IMR-90 (cell line): Measurements from ENCODE around the gene EIF3I. TPM values are rescaled to one million over a fixed set of nuclear protein-coding genes. Genes with fewer than 3 reads are reported as not detected.
A peak's percentile ranks its signal among the peaks of the same experiment; 100 is the strongest.

ENCODE experiments used
- ATAC-seq: fragments of 200-7000 bp; cut with Tn5 transposase; 2 replicates; pipeline ENCODE4 v1.9.1; 2020; ENCODE audit warnings: low read depth, mild to moderate bottlenecking, moderate library complexity
- BruUV-seq: library from RNA; stranded (reverse); fragments of 400-500 nt; replicated peaks from 2 replicates; lab custom pipeline; 2021; lab: Mats Ljungman, UMichigan
- CTCF ChIA-PET: fragments of 300-600 bp; formaldehyde crosslinking; extraction: SDS; loops from one replicate; lab custom pipeline; 2021; ENCODE audit warnings: antibody characterized with exemption; lab: Yijun Ruan, JAX
- POLR2A ChIA-PET: fragments of 300-600 bp; sonication (Branson Sonifier 250); formaldehyde crosslinking; loops from one replicate; lab custom pipeline; 2022; ENCODE audit warnings: antibody characterized with exemption; ENCODE audit not compliant: unreplicated experiment; lab: Charles Lee
- DNase-seq: peaks from one replicate; pipeline ENCODE4 v3.0.0; 2013
- H2AFZ ChIP-seq: replicated peaks from 2 replicates; pipeline ENCODE3; 2013; ENCODE audit warnings: low read length, mild to moderate bottlenecking; ENCODE audit not compliant: poor library complexity
- H2AK5ac ChIP-seq: 2 replicates; pipeline ENCODE4 v1.6.1; 2013; ENCODE audit warnings: low read depth, low read length, inconsistent platforms
- H2AK9ac ChIP-seq: replicated peaks from 2 replicates; pipeline ENCODE3; 2013; ENCODE audit warnings: mild to moderate bottlenecking, low read depth, low read length, moderate library complexity; ENCODE audit not compliant: poor library complexity
- H2BK120ac ChIP-seq: 2 replicates; pipeline ENCODE4 v1.6.1; 2013; ENCODE audit warnings: low read depth, low read length, inconsistent platforms
- H2BK15ac ChIP-seq: 3 replicates; pipeline ENCODE4 v1.6.1; 2013; ENCODE audit warnings: low read depth, low read length, inconsistent platforms
- H2BK20ac ChIP-seq: 2 replicates; pipeline ENCODE4 v1.6.1; 2013; ENCODE audit warnings: low read depth, mild to moderate bottlenecking, inconsistent platforms, low read length, moderate library complexity
- H2BK5ac ChIP-seq: 2 replicates; pipeline ENCODE4 v1.6.1; 2013; ENCODE audit warnings: mild to moderate bottlenecking, low read depth, low read length, inconsistent platforms; ENCODE audit not compliant: poor library complexity, severe bottlenecking
- H3K14ac ChIP-seq: replicated peaks from 2 replicates; pipeline ENCODE4 v1.6.1; 2013; ENCODE audit warnings: low read depth, low read length, inconsistent platforms
- H3K18ac ChIP-seq: 2 replicates; pipeline ENCODE4 v1.6.1; 2013; ENCODE audit warnings: low read depth, low read length, control low read depth
- H3K23ac ChIP-seq: 2 replicates; pipeline ENCODE4 v1.6.1; 2013; ENCODE audit warnings: low read depth, low read length, inconsistent platforms
- H3K27ac ChIP-seq: 2 replicates; pipeline ENCODE4 v1.5.1; 2013; ENCODE audit warnings: mild to moderate bottlenecking, control low read depth, low read length; ENCODE audit not compliant: insufficient read depth
- H3K27me3 ChIP-seq: 2 replicates; pipeline ENCODE4 v1.6.1; 2013; ENCODE audit warnings: low read length; ENCODE audit not compliant: control insufficient read depth, insufficient read depth
- H3K36me3 ChIP-seq: 2 replicates; pipeline ENCODE4 v1.6.1; 2013; ENCODE audit warnings: low read length, mixed read lengths; ENCODE audit not compliant: control insufficient read depth, insufficient read depth
- H3K4ac ChIP-seq: 2 replicates; pipeline ENCODE4 v1.6.1; 2013; ENCODE audit warnings: low read depth, low read length, inconsistent platforms
- H3K4me1 ChIP-seq: 2 replicates; pipeline ENCODE4 v1.6.1; 2013; ENCODE audit warnings: low read length, mixed read lengths; ENCODE audit not compliant: control insufficient read depth, insufficient read depth
- H3K4me2 ChIP-seq: 2 replicates; pipeline ENCODE4 v1.6.1; 2013; ENCODE audit warnings: low read depth, mild to moderate bottlenecking, control low read depth, low read length, moderate library complexity
- H3K4me3 ChIP-seq: 2 replicates; pipeline ENCODE4 v1.5.1; 2013; ENCODE audit warnings: low read depth, mild to moderate bottlenecking, control low read depth, low read length, moderate library complexity; ENCODE audit not compliant: insufficient read depth
- H3K56ac ChIP-seq: 2 replicates; pipeline ENCODE4 v1.6.1; 2013; ENCODE audit warnings: low read length, inconsistent platforms; ENCODE audit not compliant: insufficient read depth; ENCODE audit errors: extremely low read depth
- H3K79me1 ChIP-seq, 2 experiments: 2 replicates each; pipeline ENCODE4 v1.6.1; 2013; ENCODE audit warnings: low read length in 2 of 2, inconsistent platforms in 1 of 2, low read depth in 1 of 2
- H3K9ac ChIP-seq: 2 replicates; pipeline ENCODE4 v1.6.1; 2013; ENCODE audit warnings: low read depth, low read length, control low read depth
- H3K9me1 ChIP-seq: 2 replicates; pipeline ENCODE4 v1.6.1; 2013; ENCODE audit warnings: low read length, inconsistent platforms; ENCODE audit not compliant: insufficient read depth
- H3K9me3 ChIP-seq: 2 replicates; pipeline ENCODE4 v1.6.1; 2013; ENCODE audit warnings: low read length; ENCODE audit not compliant: control insufficient read depth, insufficient read depth
- H4K20me1 ChIP-seq: 2 replicates; pipeline ENCODE4 v1.6.1; 2013; ENCODE audit warnings: low read length, inconsistent platforms; ENCODE audit not compliant: insufficient read depth
- H4K5ac ChIP-seq: 2 replicates; pipeline ENCODE4 v1.6.1; 2013; ENCODE audit warnings: mild to moderate bottlenecking, low read depth, low read length, control low read depth
- H4K8ac ChIP-seq, 2 experiments: 2 replicates each; pipeline ENCODE4 v1.6.1; 2013; ENCODE audit warnings: low read depth in 2 of 2, low read length in 2 of 2, control low read depth in 1 of 2, inconsistent platforms in 1 of 2
- H4K91ac ChIP-seq: 2 replicates; pipeline ENCODE4 v1.6.1; 2013; ENCODE audit warnings: low read depth, low read length, inconsistent platforms; ENCODE audit not compliant: insufficient read depth
- BHLHE40 ChIP-seq: fragments of 150-350 bp; IDR thresholded peaks from 2 replicates; pipeline ENCODE4 v1.6.1; 2016; ENCODE audit warnings: mild to moderate bottlenecking, low read depth, low read length
- CTCF ChIP-seq: conservative IDR thresholded peaks from 2 replicates; pipeline ENCODE4 v1.5.1; 2012; ENCODE audit warnings: mild to moderate bottlenecking, low read depth, low read length, improper control_type of control experiment
- RAD21 ChIP-seq: IDR thresholded peaks from 2 replicates; pipeline ENCODE4 v1.6.1; 2012; ENCODE audit warnings: low read length, improper control_type of control experiment
- RFX5 ChIP-seq: IDR thresholded peaks from 2 replicates; pipeline ENCODE4 v1.8.0; 2012; ENCODE audit warnings: low read depth, mild to moderate bottlenecking, low read length, moderate library complexity
- SMC3 ChIP-seq: fragments of 150-350 bp; IDR thresholded peaks from 2 replicates; pipeline ENCODE4 v1.6.1; 2016; ENCODE audit warnings: low read depth, mild to moderate bottlenecking, antibody characterized with exemption, low read length, moderate library complexity
- WGBS, 2 experiments: methylation state at CpG; one replicate each; pipeline versions ENCODE4 v1.1.5 to v1.1.7; 2013; ENCODE audit warnings: missing lambda C conversion rate in 2 of 2; ENCODE audit not compliant: insufficient read length in 1 of 2; ENCODE audit errors: extremely low coverage in 2 of 2; 5-methylcytosine and 5-hydroxymethylcytosine counted together
- dilution Hi-C: fragments of 300-500 bp; cut with HindIII; formaldehyde crosslinking; loops from one replicate; pipeline ENCODE4 v1.14.3; 2018; ENCODE audit warnings: low sequenced_read_pairs; ENCODE audit not compliant: unreplicated experiment
- in situ Hi-C: fragments of 300-500 bp; cut with MboI; formaldehyde crosslinking; loops from 3 replicates; pipeline ENCODE4 v1.14.3; 2019; ENCODE audit warnings: low sequenced_read_pairs, inconsistent platforms, mixed read lengths
- intact Hi-C: fragments of 100-400 bp; cut with micrococcal nuclease; formaldehyde crosslinking; loops from 2 replicates; pipeline ENCODE4 v1.10.0; 2022
- polyA plus RNA-seq, 3 experiments: library from polyadenylated mRNA; depleted of rRNA; stranded (reverse); fragments of >200 nt; gene quantifications; 2 replicates each; pipeline ENCODE4 v1.2.3, GENCODE V29; 2012; ENCODE audit warnings: low replicate concordance in 1 of 3
- total RNA-seq: library from RNA; depleted of rRNA; stranded (reverse); fragments of >200 nt; gene quantifications from 2 replicates; pipeline ENCODE4 v1.2.3, GENCODE V29; 2012

The EIF3I gene
- total and polyA plus RNA-seq, 2 of the 4 experiments (the other 2 are of a cell fraction), result 469 to 716 TPM

- Histone ChIP-seq H3K14ac (no peak overlapping the region), H2BK5ac (no peak overlapping the region), H3K27ac (no peak overlapping the region), H3K23ac (no peak overlapping the region), H3K18ac (no peak overlapping the region), H4K20me1 (no peaks in the 10 kb centered on the region), H2BK120ac (no peak overlapping the region), H3K9me3 (no peaks in the 10 kb centered on the region), H2AK5ac (no peak overlapping the region), H2BK15ac (no peak overlapping the region), H3K27me3 (peaks cover 2% of the 10 kb centered on the region; the same call in 1 of the 2 replicates), H3K56ac (no peak overlapping the region), H2AK9ac (no peak overlapping the region), H3K9ac (no peak overlapping the region), H4K91ac (no peak overlapping the region), H3K4me2 (no peak overlapping the region), H4K8ac (no peak overlapping the region), H2AFZ (peak overlapping the region; percentile 18), H3K4me3 (no peak overlapping the region), H3K4ac (no peak overlapping the region), H4K5ac (no peak overlapping the region), H3K36me3 (no peaks in the 10 kb centered on the region), H3K4me1 (no peaks in the 10 kb centered on the region), H2BK20ac (no peak overlapping the region), H3K79me1 (no peaks in the 10 kb centered on the region), H3K9me1 (no peaks in the 10 kb centered on the region)
- 60% methylated on average over 1 of the region's 10 CpGs; no CpG with 5 or more reads in 1 of the 2 experiments for WGBS, 2 experiments
- BruUV-seq, result no TSS peak
- ChIA-PET CTCF (no interaction called here), POLR2A (no interaction called here)
- dilution Hi-C loops (no loop called here), in situ Hi-C loops (no loop called here), intact Hi-C loops (no loop called here)
- ATAC-seq (no peak), DNase-seq (no peak)
- TF ChIP-seq SMC3 (no peak), CTCF (no peak), RFX5 (no peak), BHLHE40 (no peak), RAD21 (no peak)
These were observed 33.2 kb downstream of the EIF3I start for GRCh38 chr1:32255072-32256071.
